Fibroblast of skin of left biceps (primary cell): ENCODE data around the gene BAIAP2L1.
A peak's percentile ranks its signal among the peaks of the same experiment; 100 is the strongest.

Source experiments
- DNase-seq, 2 experiments: peaks; one replicate each; pipeline ENCODE4 v3.0.0-alpha.2; 2013; ENCODE audit warnings: low read depth in 2 of 2

BAIAP2L1 gene

DNA sequence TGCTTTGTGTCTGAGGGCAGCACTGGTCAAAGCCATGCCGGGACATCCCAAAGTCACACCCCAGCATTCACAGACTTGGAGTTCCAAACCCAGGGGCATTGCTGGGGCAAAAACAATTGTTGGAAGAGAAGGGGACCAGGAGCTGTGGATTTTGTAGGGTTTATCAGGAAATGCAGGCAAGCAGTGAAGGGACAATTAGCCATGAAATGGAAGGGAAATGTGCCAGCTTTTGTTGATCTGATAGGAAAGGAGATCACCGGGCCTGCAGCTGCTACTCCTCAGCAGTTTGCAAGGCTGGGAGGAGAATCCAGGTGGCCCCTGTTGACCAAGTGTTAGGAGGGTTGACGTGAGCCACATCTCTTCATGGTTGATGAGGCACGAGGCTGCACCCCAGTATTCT, 122.0 kb downstream of the BAIAP2L1 start:
- DNase-seq: no peak

DNA sequence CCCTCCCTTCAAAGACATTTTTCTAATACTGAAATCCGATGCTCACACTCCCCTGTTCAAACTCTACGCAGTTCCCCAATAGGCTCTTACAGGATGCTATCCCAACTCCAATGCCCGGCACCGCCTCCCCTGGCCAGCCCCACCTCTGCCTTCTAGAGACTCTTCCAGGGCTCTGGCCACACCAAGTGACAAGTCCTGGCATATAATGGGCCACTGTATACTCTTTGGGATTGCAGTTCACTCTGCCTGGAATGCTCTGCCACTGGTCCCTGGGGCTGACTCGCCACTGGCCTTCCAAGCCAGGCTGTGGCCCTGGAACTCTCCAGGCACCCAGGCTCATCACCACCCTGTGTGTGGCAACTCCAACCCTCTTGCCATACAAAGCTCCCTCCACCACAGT, 122.5 kb downstream of the BAIAP2L1 start:
- no peak for DNase-seq

DNA sequence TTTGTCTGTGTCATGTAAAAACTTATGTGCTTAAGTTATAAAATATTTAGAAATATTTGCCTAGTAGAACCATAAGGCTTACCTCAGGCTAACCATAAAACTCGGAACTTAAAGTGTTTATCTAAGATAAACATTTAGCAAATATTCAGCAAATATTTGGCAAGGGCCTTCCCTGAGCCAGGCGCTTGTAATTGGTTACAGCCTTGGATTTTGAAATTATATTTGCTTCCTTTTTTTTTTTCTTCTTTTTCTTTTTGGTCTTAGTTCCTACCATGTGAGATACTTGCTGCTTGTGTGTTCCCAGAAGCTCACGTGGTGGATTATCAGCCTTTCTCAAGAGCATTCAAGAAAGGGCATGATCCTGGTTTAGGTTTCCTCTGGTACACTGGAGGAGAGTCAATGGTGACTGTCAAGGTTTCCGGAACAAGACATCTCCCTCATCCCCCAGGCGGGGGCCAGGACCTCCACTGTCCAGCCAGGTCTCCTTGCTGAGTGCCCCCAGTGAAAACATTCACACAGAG, 124.6 kb downstream of the BAIAP2L1 start:
- DNase-seq: no peak

DNA sequence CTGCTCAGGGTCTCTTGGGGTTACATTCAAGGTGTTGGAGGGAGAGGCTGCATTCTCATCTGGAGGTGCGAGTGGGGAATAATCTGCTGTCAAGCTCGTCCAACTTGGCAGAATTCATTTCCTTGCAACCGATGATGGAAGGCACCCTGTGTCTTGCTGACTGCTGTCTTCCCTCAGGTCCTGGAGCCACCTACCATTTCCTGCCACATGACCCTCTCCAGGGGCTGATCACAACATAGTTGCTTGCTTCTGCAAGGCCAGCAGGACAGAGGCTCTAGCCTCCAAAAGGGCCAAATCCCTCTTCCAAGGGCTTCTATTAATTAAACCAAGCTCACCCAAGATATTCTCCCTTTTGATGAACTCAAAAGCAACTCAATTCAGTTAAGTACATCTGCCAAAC, 133.6 kb downstream of the BAIAP2L1 start:
- no peak for DNase-seq

DNA sequence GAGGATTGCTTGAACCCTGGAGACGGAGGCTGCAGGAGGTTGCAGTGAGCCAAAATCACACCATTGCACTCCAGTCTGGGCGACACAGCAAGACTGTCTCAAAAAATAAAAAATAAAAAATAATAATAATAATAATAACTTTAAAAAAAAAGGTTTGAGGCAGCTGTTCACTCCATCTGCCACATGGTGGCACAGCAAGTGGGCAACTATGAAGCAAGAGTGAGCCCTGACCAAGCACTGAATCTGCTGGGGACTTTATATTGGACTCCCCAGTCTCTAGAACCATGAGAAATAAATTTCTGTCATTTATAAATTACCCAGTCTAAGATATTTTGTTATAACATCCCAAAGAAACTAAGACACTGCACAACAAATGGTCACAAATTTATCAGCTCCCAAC, 134.1 kb downstream of the BAIAP2L1 start:
- no peak for DNase-seq

DNA sequence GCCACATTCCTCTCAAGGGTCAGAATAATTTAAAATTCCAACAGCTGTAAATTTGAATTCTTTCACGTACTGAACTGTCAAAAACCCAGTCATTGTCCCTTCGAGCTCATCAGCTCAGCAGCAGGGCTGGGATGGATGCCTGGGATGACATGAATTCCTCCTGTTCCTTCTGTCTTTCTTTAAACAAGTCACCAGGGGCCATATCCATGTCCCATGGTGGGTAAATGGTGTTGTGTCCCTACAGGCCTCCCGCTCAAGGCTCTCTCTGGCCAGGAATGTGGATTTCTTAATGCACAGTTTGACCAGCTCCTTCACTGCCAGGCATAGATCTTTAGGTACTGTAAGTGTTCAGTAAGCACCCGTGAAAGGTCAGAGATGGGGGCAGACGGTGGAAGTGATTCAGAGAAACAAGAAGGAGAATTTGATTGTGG, 135.0 kb downstream of the BAIAP2L1 start:
- DNase-seq: no peak

DNA sequence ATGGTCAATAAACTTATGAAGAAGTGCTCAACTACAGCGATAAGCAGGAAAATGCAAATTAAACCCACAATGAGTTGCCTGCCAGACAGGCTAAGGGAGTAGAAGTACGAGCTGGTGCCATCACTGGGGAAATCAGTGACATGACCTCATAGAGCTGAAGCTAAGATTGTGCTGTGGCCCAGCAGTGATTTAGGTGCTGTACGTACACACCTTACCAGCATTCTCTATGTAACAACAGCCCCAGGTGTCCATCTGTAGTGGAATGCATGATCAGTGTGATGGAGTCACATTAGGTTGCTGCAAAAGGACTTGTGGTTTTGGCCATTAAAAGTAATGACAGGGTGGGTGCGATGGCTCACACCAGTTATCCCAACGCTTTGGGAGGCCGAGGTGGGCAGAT, 143.2 kb downstream of the BAIAP2L1 start:
- DNase-seq: no peak

DNA sequence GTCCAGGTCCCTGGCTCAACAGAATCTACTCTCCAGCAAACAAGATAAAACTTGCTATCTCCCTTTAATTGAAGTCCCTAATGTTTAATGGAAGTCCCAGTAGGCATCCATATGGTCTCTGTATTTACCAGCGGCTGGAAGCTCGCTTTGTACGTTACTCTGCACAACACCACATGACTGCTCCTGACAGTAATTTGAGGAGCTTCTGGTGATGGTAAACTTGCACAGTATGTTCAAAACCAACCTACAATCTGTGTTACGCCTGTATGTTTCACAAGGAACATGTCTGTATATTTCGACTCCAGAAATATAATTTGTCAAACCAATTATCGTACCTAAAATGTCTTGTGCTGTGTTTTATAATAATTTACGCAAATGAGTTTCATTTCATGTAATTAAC, 144.5 kb downstream of the BAIAP2L1 start:
- DNase-seq: no peak

DNA sequence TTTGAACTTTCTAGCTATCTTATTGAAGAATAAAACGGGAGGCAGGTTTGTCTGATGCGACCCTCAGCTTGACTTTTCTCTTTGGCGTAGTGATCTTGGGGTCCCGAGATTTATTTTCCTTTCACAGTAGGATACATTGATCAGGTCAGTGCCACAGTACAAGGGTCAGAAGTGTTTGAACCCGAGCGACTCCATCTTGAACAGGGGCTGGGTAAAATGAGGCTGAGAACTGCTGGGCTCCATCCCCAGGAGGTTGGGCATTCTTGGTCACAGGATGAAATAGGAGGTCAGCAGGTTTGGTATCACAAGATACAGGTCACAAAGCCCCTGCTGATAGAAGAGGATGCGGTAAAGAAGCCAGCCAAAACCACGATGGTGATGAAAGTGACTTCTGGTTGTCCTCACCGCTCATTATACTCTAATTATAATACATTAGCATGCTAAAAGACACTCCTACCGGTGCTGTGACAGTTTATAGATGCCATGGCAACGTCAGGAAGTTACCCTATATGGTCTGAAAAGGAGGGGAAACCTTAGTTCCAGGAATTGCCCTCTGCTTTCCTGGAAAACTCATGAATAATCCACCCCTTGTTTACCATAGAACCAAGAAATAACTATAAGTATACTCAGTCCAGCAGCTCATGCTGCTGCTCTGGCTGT, 145.8 kb downstream of the BAIAP2L1 start:
- DNase-seq: no peak

DNA sequence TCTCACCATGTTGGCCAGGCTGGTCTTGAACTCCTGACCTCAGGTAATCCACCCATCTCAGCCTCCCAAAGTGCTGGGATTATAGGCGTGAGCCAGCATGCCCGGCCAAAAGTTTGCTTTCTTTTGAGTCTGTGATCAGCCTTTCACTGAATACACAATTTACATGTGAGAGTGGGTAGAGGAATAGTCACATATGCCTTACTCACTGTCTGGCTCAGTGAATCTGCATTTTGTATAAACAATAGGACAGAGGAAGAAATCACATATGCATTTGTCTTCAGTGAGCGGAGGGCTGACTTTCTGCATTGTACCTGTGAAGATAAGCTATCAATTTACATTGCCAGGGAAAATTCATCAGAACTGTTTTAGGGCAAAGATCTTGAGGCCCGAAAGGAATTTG, 146.4 kb downstream of the BAIAP2L1 start:
- no peak for DNase-seq

DNA sequence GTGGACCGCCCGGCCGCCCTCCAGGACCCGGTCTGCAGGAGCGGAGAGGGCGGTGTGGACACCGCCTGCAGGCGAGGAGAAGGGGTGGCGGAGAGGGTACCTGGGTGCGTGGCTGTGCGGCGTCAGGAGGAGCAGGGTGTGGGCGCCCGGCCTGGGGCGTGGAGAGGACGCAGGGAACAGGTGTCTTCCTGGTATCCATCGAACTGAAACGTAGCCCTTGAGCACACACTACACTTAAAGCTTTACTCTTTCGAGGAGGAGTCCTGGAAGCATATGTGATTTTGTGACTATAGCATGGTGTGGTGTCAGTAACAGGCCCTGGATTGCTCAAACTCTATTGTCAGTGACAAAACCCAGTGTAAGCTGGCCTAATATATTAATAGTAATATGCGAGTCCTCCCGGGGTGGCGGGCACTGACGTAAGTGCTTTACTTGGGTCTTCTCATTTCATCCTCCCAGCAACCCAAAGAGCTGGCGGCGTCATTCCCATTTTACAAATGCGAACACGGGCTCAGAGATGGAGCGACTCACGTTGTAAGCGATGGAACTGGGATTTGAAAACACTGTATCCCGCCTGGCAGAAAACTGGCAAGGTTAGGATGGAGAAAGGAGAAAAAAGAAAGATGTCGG, 148.3 kb downstream of the BAIAP2L1 start:
- DNase-seq: no peak

DNA sequence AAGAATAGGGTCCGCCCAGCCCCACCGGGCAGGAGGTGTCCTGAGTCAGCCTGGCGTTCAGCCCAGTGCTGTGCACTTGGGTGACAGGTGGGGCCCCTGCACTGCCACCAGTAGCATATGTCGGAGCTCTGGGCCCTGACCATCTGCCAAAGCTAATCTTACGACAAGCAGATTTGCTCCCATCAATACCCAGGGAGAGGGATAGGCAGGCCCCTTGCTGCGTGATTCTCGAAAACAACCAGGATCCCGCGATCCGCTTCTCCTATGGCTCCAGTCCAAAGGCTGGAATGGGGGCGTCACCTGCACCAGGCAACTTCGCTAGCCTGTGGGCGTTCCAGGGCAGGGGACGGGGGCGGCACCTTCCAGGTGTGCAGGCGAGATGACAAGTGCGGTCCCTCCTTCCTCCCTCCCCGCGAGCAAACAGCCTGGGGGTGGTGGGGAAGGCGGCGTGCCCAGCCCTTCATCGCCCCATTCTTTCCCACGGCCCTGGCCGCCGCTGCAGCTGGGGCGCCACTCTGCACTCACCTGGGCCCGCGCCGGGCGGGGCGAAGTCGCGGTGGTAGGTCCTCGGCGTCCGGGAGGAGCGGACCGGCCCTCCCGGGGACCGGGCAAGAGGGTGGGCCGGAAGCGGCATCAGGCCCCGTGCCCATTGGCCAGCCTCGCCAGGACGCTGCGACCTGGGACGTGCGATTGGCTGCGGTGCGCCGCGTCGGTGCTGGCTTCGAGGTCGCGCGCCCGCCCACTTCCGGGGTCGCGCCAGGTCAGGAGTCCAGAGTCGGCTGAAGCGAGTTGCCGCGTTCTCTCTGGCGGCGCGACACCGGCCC, 149.1 kb downstream of the BAIAP2L1 start, which contains the start of gene TECPR1:
Gene TECPR1 (minus strand): TSS at position 632 of the 824 bp plus-strand sequence. CDS start 6,086 bp downstream, outside the sequence.
- DNase-seq: peak; percentile 31 to 46

DNA sequence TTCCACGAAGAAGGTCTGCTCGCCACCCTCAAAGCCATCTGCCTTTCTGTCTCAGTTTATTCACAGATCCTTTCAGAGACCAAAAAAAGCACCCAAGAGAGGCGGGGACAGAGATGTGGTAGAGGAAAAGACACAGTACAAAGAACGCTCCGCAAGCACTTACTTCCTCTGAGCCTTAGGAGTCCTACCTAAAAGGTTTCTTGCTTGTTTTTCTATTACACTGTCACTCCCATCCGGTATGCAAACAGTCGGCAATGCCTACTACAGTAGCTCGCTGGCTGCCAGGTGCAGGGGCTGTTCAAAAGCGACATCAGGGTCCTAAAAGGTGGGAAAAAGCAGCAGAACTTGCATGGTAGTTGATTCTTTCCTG, 149.7 kb downstream of the BAIAP2L1 start:
- no peak for DNase-seq

DNA sequence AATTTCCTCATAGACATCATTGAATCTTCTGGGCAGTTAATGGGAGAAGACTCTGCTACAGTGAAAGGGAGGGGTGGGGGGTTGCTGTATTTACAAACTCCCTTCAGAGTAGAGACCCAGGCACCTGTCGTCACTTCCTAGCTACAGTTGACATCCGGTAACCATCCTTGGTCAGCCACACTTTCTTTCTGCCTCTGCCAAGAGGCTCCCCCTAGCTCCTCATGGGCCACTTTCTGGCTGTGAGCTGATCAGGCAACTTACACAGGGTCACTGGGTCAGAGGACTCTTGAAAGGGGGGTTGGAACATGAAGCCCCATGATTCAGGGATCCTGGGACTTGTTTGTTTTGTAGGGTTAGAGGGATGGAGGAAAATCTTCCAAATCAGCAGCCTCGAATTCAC, 150.1 kb downstream of the BAIAP2L1 start:
- DNase-seq: no peak

DNA sequence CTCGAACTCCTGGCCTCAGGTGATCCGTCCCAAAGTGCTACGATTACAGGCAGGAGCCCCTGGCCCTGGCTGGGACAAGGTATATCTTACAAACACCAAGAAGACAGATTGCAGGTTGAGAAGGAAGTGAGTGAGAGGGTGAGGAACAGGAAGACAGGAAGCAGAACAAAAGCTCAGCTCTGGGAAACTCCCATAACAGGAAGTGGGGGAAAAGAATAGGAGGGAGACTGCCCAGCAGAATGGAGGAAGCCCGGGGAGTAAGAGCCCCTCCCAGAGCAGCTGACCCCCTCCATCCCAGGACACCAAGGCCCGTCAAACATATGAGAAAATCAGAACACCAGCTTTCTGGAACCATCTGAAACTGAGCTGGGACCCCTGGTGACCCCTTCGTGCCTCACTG, 151.8 kb downstream of the BAIAP2L1 start:
- no peak for DNase-seq

DNA sequence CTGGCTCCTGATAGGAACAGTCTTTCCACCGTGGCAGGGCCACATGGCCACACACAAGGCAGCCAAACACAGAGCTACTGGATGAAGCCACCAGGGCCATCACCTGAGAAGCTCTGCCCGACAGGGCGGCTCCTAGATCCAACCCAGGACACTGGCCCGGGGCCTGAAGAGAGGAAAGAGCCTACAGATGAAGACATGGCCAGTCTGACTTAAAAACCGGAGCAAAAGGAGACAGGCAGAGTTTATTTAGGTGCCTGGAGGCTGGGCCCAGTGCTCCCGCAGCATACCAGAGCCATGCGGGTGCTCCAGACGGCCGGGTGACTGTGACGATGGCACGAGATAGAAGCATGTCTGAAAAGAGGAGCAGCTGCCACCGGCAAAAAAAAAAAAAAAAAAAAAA, 152.7 kb downstream of the BAIAP2L1 start:
- DNase-seq: no peak

DNA sequence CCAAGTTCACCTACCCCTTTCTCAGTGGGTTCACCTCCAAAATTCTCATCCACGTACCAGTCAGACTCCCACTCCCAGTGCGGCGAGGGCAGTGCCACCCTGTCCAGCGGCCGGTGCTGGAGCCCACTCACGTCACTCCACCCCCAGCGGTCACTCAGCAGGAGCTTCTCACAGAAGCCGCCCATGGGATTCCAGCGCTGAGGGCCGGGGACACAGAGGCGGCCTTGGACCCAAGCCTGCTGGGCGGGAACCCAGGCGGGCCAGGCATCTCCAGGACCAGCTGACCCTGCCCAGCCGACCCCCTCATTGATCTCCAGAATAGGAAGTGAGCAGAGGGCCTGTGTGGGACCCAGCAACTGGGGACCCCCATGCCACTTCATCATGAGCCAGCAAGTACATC, 156.0 kb downstream of the BAIAP2L1 start:
- DNase-seq: no peak

DNA sequence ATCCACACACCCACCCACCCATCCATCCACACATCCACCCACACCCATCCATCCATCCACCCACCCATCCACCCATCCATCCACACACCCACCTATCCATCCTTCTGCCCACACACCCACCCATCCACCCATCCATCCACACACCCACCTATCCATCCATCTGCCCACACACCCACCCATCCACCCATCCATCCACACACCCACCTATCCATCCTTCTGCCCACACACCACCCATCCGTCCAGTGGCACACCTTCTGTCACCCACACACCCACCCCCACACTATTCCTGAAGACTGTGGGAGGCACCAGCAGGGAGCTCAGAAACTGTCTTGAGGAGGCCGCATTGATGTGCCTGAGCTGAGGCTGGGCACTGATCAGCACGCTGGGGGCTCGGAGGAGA, 158.0 kb downstream of the BAIAP2L1 start:
- DNase-seq: no peak

DNA sequence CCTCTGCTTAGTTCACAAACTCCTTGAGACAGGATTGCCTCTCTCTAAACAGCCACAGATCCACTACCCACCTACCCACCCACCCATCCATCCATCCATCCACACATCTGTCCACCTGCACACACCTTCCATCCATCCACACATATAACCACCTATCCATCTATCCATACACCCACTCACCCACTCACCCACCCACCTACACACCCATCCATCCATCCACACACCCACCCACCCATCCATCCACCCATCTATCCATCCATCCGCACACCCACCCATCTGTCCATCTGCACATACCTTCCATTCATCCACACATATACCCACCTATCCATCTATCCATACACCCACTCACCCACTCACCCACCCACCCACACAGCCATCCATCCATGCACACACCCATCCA, 158.5 kb downstream of the BAIAP2L1 start:
- no peak for DNase-seq

DNA sequence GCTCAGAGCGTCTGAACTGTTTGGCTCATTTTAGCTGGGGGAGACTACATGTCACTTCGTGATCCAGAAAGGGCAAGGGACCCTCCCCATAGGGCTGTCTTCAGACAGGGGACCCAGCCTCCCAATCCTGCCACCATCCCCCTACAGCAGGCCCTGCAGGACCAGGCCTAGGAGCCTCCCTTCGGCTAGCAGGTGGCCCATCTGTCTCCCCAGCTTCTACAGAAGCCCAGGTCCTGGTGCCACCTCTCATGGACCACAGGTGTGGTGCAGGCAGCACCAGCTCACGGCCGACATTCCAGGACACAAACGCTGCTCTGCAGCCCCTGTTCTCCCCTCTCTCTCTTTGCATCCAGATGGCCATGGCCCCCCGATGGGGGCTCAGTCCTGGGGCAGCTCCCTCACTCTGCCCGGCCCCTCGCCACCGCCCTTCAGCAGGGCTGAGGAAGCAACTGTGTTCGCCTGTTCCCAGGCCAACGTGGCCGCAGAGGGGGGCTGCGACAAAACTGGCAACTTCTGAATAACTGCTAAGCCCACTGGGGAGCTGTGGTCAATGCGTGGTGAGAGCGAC, 159.1 kb downstream of the BAIAP2L1 start:
- no peak for DNase-seq
